Measurements from ENCODE around the gene MRTFA.

- TF ChIP-seq TAF1 (conservative IDR thresholded peaks at IDR 0.05) (no peak), GABPA (IDR thresholded peaks at IDR 0.05 in 1 of 2, conservative IDR thresholded peaks at IDR 0.05 in 1 of 2) (no peak), RAD21 (IDR thresholded peaks at IDR 0.05) (no peak), YY1 (IDR thresholded peaks at IDR 0.05) (no peak), SP1 (IDR thresholded peaks at IDR 0.05) (no peak), EGR1 (IDR thresholded peaks at IDR 0.05; ENCODE audit: low read depth in 2 of 2) (no peak), NR2F2 (IDR thresholded peaks at IDR 0.05) (no peak), RXRA (IDR thresholded peaks at IDR 0.05) (no peak)
- TF ChIP-seq, protein P1, sequence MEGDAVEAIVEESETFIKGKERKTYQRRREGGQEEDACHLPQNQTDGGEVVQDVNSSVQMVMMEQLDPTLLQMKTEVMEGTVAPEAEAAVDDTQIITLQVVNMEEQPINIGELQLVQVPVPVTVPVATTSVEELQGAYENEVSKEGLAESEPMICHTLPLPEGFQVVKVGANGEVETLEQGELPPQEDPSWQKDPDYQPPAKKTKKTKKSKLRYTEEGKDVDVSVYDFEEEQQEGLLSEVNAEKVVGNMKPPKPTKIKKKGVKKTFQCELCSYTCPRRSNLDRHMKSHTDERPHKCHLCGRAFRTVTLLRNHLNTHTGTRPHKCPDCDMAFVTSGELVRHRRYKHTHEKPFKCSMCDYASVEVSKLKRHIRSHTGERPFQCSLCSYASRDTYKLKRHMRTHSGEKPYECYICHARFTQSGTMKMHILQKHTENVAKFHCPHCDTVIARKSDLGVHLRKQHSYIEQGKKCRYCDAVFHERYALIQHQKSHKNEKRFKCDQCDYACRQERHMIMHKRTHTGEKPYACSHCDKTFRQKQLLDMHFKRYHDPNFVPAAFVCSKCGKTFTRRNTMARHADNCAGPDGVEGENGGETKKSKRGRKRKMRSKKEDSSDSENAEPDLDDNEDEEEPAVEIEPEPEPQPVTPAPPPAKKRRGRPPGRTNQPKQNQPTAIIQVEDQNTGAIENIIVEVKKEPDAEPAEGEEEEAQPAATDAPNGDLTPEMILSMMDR (IDR thresholded peaks at IDR 0.05; ENCODE audit: low read depth, low read length, missing input control): no peak
- TF ChIP-seq, protein P2, sequence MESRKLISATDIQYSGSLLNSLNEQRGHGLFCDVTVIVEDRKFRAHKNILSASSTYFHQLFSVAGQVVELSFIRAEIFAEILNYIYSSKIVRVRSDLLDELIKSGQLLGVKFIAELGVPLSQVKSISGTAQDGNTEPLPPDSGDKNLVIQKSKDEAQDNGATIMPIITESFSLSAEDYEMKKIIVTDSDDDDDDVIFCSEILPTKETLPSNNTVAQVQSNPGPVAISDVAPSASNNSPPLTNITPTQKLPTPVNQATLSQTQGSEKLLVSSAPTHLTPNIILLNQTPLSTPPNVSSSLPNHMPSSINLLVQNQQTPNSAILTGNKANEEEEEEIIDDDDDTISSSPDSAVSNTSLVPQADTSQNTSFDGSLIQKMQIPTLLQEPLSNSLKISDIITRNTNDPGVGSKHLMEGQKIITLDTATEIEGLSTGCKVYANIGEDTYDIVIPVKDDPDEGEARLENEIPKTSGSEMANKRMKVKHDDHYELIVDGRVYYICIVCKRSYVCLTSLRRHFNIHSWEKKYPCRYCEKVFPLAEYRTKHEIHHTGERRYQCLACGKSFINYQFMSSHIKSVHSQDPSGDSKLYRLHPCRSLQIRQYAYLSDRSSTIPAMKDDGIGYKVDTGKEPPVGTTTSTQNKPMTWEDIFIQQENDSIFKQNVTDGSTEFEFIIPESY (IDR thresholded peaks at IDR 0.05): no peak
- TF ChIP-seq, protein P3, sequence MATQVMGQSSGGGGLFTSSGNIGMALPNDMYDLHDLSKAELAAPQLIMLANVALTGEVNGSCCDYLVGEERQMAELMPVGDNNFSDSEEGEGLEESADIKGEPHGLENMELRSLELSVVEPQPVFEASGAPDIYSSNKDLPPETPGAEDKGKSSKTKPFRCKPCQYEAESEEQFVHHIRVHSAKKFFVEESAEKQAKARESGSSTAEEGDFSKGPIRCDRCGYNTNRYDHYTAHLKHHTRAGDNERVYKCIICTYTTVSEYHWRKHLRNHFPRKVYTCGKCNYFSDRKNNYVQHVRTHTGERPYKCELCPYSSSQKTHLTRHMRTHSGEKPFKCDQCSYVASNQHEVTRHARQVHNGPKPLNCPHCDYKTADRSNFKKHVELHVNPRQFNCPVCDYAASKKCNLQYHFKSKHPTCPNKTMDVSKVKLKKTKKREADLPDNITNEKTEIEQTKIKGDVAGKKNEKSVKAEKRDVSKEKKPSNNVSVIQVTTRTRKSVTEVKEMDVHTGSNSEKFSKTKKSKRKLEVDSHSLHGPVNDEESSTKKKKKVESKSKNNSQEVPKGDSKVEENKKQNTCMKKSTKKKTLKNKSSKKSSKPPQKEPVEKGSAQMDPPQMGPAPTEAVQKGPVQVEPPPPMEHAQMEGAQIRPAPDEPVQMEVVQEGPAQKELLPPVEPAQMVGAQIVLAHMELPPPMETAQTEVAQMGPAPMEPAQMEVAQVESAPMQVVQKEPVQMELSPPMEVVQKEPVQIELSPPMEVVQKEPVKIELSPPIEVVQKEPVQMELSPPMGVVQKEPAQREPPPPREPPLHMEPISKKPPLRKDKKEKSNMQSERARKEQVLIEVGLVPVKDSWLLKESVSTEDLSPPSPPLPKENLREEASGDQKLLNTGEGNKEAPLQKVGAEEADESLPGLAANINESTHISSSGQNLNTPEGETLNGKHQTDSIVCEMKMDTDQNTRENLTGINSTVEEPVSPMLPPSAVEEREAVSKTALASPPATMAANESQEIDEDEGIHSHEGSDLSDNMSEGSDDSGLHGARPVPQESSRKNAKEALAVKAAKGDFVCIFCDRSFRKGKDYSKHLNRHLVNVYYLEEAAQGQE (IDR thresholded peaks at IDR 0.05): no peak
- TF ChIP-seq, protein P4, sequence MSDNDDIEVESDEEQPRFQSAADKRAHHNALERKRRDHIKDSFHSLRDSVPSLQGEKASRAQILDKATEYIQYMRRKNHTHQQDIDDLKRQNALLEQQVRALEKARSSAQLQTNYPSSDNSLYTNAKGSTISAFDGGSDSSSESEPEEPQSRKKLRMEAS (IDR thresholded peaks at IDR 0.05): no peak
These were observed 63.5 kb downstream of the MRTFA start for GRCh38 chr22:40572976-40573375.
